WI38 (cell line): Measurements from ENCODE around the gene PRX.

Experiments
- H3K4me3 ChIP-seq: 2 replicates; pipeline ENCODE4 v1.5.1; 2011; ENCODE audit warnings: low read depth, mild to moderate bottlenecking, control low read depth, low read length
- TF ChIP-seq, protein P1 (sequence below): IDR thresholded peaks from 2 replicates; pipeline ENCODE4 v1.5.1; 2012; ENCODE audit warnings: low read depth, mild to moderate bottlenecking, control low read depth, low read length

The PRX gene

GRCh38 chr19:40390084-40390742 is 23.0 kb downstream of the PRX start, which contains the start of gene HIPK4:
Gene HIPK4, minus strand, starts transcription at chr19:40390181. Its CDS starts 279 bp downstream, at chr19:40389902.
- TF ChIP-seq, protein P1, sequence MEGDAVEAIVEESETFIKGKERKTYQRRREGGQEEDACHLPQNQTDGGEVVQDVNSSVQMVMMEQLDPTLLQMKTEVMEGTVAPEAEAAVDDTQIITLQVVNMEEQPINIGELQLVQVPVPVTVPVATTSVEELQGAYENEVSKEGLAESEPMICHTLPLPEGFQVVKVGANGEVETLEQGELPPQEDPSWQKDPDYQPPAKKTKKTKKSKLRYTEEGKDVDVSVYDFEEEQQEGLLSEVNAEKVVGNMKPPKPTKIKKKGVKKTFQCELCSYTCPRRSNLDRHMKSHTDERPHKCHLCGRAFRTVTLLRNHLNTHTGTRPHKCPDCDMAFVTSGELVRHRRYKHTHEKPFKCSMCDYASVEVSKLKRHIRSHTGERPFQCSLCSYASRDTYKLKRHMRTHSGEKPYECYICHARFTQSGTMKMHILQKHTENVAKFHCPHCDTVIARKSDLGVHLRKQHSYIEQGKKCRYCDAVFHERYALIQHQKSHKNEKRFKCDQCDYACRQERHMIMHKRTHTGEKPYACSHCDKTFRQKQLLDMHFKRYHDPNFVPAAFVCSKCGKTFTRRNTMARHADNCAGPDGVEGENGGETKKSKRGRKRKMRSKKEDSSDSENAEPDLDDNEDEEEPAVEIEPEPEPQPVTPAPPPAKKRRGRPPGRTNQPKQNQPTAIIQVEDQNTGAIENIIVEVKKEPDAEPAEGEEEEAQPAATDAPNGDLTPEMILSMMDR: no peak
- no peak within 1 kb of the TSS for H3K4me3 ChIP-seq

GRCh38 chr19:40389404-40390083 is 23.6 kb downstream of the PRX start:
- no peak overlapping the region for H3K4me3 ChIP-seq
- TF ChIP-seq, protein P1: no peak

DNA sequence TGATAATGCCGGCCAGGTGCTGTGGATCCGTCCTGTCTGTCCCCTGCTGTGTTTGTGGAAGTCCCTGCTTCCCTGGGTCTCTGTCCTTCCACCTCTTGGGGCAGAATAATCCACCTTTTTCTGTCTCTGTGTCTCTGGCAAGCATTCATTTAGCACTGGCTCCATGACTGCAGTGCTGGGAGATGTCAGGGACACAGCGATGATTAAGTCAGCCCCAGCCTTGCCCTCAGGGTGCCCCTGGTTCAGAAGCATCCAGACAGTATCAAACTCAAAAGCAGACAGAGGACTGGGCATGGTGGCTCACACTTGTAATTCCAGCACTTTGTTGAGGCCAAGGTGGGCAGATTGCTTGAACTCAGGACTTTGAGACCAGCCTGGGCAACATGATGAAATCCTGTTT is 24.7 kb downstream of the PRX start:
- no peak overlapping the region for H3K4me3 ChIP-seq
- TF ChIP-seq, protein P1: no peak

DNA sequence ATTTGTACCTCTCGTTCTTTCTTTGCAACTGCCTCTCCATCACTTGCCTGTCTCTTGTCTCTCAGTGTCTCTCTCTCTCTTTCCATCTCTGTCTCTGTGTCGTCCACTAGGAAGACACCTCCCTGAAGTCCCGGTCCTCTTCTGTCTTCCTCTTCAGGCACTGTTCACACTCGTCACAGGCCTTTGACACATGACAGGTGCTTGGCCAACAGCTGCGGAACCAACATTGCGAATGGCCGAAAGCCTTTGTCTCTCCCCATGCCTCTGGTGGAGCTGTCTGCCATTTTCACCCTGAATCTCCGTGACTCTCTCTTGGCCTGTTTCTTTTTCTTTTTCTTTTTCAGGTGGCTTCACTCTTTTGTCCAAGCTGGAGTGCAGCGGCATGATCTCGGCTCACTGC is 26.0 kb downstream of the PRX start:
- no peak overlapping the region for H3K4me3 ChIP-seq
- TF ChIP-seq, protein P1: no peak

DNA sequence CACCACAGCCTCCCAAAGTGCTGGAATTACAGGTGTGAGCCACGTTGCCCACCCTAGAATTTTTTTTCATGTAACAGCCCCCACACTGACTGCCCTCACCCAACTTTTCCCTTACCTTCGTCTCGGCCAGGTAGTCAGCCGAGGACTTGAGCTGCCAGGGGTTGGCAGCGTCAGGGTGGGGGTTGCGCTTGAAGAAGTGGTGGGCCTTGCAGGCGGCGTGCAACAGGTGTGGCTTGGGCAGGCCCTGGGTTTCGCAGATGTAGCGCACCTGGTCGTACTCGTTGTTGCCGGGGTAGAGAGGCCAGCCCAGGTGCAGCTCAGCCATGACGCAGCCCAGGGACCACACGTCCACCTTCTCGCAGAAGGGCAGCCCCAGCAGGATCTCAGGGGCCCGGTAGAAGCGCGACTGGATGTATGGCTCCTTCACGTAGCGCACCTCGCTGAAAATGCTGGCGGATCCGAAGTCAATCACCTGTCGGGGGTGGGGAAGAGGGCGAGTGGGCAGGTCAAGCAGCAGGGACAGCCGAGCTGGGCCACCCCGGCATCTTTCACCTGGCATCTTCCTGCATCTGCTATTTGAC is 29.4 kb downstream of the PRX start:
- H3K4me3 ChIP-seq: no peak overlapping the region
- TF ChIP-seq, protein P1: no peak

DNA sequence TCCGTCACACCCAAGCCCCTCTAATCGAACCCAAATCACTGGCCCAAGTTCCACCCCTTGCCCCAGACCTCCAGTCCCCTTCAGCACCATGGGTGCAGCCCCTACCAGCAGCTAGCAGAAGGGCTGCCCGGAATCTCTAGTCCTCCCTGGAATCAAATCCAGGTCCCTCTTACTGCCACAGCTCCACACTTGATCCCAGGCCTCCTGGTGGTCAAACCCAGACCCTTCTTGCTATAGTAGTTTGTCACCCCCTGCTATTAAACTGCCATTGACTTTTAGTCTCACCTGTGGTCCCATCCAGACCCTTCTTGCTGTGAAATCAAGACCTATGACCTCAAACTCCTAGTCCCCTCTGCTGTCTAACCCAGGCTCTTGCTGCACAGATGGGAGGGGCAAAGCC is 31.9 kb downstream of the PRX start:
- TF ChIP-seq, protein P1: no peak
- no peak overlapping the region for H3K4me3 ChIP-seq
